NCI-H82 treated with DMSO at 0.1 percent for 48 hours (cell line): ENCODE data around the gene UPF3A.
"Not testable (repeated sequence)": the region's sequence is repeated elsewhere in the genome, so short reads cannot be mapped to it uniquely, and the experiment has no call there.

Source experiments
- DNase-seq: peaks from one replicate; lab custom pipeline; 2025; ENCODE audit not compliant: unreplicated experiment; lab: John Stamatoyannopoulos, UW

Gene UPF3A

GRCh38 chr13:114333881-114334280 is 52.5 kb downstream of the UPF3A start:
- not testable (repeated sequence) for DNase-seq

GRCh38 chr13:114334305-114335053 is 53.1 kb downstream of the UPF3A start:
- no peak for DNase-seq

GRCh38 chr13:114336457-114336856 is 55.1 kb downstream of the UPF3A start:
- not testable (repeated sequence) for DNase-seq

- DNase-seq: no peak
Measured at GRCh38 chr13:114338959-114339358, 57.6 kb downstream of the UPF3A start.

GRCh38 chr13:114339857-114340534 is 58.6 kb downstream of the UPF3A start:
- DNase-seq: no peak

GRCh38 chr13:114341003-114341777 is 59.8 kb downstream of the UPF3A start:
- no peak for DNase-seq

GRCh38 chr13:114347256-114347655 is 65.9 kb downstream of the UPF3A start:
- DNase-seq: not testable (repeated sequence)

- DNase-seq: not testable (repeated sequence)
Measured at GRCh38 chr13:114352763-114353162, 71.4 kb downstream of the UPF3A start.

GRCh38 chr13:114353382-114353781 is 72.0 kb downstream of the UPF3A start:
- DNase-seq: not testable (repeated sequence)
